NCI-H1694 treated with DMSO at 0.1 percent for 48 hours (cell line): Measurements from ENCODE around the gene CDKAL1.
A peak's percentile ranks its signal among the peaks of the same experiment; 100 is the strongest.
"Not testable (repeated sequence)": the region's sequence is repeated elsewhere in the genome, so short reads cannot be mapped to it uniquely, and the experiment has no call there.

Experiments
- DNase-seq: peaks from one replicate; lab custom pipeline; 2025; lab: John Stamatoyannopoulos, UW

Gene CDKAL1

DNA sequence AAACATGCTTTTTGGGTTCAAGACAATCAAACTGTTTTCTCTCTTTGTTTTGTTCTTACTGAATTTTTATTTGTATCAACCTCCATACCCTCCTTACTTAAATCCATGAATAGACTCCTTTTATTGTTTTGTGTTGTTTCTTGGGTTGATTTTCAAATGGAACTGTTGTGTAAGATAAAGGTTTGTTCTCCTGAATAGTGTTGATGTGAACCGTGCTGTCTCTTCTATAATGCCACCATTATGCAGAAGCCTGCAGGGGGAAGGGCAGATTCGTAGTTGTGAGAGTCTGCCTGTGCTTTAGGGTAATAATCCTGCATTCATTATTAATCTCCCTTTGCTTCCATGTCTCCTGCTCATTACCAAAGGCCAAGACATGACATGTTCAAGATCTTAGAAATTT lies 105.9 kb downstream of the CDKAL1 start:
- no peak for DNase-seq

DNA sequence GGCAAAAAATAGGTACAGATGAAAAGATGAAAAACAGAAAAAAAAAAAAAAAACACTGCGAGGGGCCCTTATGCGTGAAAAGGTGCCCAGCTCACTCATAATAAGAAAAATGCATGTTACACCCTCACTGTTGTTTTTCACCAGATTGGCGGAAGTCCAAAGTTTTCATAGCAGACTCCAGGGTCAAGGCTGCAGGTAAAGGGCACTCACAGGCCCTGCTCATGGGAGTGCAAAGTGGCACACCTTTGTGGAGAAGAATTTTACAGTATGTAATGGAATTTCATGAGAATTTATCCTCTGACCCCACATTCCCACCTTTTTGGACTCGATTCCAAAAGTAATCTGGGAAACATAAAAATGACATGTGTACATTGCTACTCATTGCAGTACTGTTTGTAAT lies 108.2 kb downstream of the CDKAL1 start:
- no peak for DNase-seq

DNA sequence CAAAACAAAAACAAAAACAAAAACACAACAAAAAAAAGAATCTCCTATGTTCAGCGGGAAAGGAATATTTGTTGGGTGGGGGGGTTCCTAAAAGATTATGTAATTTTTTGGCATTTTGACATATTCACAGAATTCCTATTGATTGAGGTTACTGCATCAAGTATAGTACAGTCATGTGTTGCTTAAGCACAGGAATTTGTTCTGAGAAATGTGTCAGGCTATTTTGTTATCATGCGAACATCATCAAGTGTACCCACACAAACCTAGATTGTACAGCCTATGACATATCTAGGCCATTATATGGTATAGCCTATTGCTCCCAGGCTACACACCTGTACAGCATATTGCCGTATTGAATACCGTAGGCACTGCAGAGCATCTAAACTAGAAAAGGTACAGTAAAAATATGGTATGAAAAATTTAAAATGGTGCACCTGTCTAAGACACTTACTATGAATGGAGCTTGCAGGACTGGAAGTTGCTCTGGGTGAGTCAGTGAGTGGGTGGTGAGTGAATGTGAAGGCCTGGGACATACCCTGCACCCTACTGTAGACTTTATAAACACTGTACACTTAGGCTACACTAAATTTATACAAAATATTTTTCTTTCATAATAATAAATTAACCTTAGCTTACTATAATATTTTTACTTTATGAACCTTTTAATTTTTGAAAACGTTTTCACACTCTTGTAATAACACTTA lies 110.6 kb downstream of the CDKAL1 start:
- DNase-seq: no peak

DNA sequence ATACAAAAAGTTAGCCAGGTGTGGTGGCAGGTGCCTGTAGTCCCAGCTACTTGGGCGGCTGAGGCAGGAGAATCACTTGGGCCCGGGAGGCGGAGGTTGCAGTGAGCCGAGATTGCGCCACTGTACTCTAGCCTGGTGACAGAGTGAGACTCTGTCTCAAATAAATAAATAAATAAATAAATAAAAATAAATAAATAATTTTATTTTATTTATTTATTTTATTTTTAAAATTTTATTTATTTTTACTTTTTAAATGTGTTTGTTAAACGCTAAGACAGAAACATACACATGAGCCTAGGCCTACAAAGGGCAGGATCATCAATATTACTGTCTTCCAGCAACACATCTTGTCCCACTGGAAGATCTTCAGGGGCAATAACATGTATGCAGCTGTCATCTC lies 111.3 kb downstream of the CDKAL1 start:
- DNase-seq: not testable (repeated sequence)

DNA sequence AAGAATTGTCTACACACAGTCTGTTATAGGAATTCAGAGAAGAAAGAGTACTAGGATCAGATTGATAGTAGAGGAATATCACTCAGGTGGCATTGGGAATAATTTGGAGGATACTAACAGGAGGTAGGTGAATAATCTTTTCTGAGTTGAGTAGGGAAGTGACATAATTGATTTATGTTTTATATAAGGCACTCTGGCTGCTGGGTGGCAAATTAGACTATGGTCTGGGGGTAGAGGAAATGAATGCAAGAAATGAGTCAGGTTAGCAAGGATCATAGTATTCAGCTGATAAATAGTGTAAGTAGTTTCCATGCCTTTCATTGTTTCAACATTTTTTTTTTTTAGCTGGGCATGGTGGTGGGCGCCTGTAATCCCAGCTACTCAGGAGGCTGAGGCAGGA lies 113.3 kb downstream of the CDKAL1 start:
- no peak for DNase-seq

DNA sequence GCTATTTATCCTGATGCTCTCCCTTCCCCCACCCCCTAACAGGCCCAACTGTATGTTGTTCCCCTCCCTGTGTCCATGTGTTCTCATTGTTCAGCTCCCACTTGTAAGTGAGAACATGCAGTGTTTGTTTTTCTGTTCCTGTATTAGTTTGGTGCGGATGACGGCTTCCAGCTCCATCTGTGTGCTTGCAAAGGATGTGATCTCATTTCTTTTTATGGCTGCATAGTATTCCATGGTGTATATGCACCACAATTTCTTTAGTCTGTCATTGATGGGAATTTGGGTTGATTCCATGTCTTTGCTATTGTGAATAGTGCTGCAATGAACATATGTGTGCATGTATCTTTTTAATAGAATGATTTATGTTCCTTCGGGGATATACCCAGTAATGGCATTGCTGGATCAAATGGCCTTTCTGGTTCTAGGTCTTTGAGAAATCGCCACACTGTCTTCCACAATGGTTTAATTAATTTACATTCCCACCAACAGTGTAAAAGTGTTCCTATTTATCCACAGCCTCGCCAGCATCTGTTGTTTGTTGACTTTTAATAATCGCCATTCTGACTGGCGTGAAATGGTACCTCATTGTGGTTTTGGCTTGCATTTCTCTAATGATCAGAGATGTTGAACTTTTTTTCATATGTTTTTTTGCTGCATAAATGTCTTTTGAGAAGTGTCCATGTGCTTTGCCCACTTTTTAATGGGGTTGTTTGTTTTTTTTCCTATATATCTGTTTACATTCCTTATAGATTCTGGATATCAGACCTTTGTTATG lies 115.6 kb downstream of the CDKAL1 start:
- DNase-seq: not testable (repeated sequence)

DNA sequence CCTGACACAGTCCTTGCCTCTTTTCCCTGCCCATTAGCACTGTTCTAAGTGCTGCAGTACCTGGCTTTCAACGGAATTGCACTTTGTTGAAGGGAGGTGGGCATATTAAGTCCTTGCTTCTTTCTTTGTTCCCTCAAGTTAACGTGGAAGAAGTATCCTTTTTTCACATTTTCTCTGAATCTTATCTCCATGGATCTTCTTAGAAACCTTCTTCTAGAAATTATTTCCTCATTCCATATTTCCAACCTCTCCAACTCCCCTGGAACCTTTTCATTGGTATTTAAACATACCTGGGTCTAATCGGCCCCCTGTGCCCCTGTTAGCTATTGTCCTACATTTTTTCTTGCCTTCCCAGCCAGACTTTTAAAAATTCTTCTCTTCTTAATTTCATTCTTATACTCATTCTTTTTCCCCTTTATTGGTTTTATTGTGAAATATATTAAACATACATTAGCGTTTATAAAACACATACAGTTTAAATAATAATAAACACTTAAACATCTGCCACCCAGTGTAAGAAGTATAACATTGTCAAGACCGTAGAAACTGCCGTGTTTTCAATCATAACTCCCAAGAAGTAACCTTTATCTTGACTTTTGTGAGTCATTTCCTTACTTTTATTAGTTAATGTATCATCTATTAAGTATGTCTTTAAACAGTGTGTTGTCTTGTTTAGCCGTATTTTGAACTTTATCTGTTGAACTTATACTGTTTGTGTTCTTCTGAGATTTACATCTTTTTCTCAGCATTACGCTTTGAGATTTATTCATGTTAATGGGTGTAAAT lies 118.2 kb downstream of the CDKAL1 start:
- no peak for DNase-seq

DNA sequence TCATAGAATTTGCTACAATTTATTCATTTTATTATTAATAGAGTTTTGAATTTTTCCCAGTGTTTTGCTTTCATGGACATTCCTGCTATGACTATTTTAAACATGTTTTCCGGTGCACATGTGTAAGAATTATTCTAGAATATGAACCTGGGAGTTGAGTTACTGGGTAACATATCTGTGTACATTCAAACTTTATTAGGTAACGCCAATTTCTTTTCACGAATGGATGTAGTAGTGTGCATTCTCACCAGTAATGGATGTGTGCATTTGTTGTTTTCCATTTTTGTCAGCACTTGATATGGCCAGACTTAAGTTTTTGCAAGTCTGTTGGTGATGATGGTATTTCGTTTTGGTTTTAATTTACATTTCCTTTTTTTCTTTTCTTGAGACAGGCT lies 118.8 kb downstream of the CDKAL1 start:
- no peak for DNase-seq

DNA sequence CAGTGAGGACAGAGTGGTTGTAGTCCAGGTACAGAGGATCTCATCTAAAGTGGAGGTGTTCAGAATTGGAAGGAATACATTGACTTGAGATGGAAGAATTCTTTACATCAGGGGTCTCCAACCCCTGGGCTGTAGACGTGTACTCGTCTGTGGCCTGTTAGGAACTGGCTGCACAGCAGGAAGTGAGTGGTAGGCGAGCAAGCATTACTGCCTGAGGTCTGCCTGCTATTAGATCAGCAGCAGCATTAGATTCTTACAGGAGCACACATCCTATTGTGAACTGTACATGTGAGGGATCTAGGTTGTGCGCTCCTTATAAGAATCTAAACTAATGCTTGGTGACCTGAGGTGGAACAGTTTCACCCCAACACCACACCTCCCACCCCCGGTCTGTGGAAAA lies 121.1 kb downstream of the CDKAL1 start:
- DNase-seq: no peak

DNA sequence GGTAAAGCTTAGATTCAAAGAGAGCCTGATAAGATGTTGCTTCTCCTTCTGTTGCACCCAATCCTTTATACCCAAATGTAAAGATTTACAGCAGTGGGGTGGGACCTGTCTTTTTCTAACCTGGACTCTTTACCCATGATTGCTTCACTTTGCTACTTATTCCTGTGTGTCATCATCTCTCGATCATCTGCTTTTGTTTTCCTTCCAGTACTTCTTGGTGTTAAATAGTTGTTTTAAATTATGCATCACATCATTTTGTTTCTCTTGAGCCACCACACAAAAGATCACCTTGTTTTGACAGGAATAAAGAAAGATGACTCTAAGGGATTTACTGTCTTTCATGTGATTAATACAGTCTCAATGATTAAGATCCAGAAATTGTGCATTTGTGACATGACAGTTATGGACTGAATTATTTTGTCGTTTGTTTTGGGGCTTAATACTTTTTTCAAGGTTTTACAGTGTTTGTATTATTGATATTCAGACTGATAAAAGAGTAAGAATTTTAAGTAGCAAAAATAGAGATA lies 123.1 kb downstream of the CDKAL1 start:
- no peak for DNase-seq

DNA sequence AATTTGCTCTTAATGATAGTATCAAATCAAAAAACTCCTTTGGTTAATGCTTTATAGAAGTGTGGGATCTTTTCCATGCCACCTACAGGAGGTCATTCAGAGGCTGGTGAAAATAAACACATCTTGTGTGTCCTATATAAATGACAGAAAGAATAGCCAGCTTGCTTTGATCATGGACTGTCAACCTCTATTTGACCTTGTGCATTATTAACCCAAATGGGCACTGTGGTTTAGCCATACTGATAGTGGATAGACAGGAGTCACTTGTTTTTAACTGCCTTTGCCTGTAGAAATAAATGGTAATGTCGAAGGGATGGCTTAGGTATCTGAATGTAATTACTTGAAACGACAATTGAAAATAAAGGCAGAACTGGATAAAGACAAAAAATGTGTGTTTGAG lies 123.8 kb downstream of the CDKAL1 start:
- DNase-seq: no peak

DNA sequence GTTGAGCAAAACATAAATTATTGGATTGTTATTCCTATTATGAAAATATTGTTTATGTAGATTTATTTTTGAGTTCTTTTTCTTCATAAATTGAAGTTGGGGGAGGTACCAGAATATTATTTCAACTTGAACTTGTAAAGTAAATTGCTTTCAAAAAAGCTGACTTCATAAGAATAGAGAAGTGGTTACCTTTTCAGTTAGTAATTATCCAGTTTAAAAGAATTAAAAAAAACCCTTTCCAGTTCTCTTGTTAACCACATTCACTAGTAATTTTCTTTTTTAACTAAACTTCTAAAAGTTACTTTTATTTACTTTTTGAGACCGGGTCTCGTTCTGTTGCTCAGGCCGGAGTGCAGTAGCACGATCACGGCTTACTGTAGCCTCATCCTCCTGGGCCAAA lies 124.3 kb downstream of the CDKAL1 start:
- no peak for DNase-seq

DNA sequence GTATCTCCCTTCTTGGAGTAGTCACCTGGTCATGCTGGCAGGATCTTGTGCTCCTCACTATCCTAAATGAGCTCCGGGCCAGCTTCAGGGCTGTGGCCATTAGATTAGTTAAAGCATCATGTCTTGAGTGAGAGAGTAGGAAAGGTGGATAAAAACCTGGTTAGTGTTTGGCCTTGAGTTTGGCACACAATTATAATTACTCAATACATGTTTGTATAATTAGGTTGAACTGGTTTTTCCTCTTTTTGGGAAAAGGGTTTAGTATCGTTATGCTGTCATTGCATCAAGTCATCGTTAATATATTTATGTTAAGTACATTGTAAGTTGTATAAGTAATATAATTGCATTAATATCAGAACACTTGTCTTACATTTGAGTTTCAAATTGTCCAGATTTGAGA lies 126.3 kb downstream of the CDKAL1 start:
- no peak for DNase-seq

DNA sequence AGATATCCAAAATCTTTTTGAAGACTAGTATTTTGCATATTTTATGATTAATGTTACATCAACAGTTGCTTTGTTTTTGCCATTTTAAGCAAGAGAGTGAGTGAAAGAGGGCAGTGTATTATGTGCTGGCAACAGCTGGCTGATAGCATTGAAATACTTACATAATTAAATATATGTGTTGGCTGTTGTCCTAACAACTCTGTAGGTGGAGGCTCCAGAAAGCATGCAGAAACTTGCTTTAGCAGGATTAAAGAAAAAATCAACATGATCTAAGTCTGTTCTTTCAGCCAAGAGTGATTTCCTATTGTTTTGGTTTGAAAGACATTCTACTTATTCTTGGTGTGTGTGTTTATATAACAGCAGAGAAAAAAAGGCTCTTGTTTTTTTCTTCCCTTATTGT lies 127.5 kb downstream of the CDKAL1 start:
- DNase-seq: peak; percentile 76

DNA sequence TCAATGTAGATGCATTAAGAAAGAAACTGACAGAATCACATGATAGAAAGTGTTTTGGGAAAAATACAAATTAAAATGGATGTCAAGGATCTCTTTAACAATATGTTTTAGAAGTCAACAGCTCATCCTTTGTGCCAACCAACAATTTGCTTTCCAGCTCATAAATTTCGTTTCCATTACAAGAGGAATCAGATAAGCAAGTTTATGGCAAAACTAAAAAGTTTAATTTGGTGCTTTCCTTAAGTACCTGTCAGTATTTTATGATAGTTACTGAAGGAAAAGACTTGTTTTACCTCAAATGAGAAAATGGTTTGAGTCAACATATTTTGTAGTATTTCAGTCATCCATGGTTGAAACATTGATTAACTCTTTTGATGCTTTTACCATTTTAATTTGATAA lies 130.0 kb downstream of the CDKAL1 start:
- DNase-seq: no peak

DNA sequence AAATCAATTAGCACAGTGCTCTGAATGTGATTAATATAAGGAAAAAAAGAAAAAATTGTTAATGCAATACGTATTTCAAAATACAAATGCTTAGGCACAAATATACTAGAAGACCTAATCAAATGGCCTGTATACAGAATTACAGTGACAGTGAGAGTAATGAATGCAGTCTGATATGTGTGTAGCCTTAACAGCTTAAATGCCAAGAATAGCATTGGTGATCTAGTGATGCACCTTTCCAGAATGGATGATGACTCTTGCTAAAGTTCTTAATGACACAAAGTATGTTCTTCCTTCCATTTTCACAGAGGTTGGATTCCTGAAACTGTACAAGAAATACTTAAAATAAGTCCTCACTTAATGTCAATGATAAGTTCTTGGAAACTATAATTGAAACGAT lies 131.0 kb downstream of the CDKAL1 start:
- no peak for DNase-seq

DNA sequence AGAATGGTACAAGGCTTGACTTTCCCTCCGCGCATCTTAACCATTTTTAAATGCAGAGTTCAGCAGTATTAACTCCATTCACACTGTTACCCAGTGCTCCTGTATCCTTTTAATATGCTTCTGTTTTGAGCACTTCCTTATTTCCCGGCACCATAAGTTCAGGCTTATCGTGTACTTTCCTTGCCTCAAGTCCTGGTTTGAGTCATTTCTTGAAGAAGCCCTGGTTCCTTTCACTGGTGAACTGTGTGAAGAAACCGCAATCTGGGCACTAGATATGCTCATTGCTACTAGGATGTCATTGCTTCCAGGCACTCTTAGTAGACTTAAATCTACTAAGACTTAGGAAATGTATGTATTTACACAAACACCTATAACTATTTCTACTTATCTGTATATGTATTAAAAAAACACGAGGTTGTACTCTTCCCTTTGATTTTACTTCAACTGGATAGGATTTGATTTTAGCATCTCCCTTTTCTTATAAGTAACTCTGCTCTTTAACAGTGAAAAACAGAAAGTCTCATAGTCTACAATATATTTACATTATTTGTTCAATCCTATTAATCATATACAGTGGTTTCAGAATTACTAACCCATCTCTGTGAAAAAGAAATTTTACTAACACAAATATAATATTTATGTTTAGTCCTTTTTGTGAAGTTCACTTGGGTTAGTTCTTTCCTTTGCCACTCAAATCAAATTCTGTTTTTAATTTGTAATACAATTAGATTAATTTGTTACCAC lies 135.5 kb downstream of the CDKAL1 start:
- no peak for DNase-seq

DNA sequence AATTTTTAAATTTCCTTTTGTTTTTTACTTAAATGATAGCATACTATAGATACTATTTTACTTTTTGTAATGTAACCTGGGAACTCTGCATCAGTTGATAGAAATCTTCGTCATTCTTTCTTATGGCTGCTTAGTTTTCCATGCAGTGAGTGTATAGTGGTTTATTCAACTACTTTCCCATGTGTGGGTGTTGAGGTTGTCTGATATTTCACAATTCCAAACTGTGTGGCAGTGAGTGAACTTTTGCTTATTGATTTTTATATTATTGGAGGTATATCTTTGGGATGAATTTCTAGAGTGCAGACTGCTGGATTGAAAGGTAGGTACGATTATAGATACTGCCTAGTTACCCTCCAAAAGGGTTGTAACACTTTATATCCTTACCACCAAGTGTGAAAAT lies 136.5 kb downstream of the CDKAL1 start:
- no peak for DNase-seq

DNA sequence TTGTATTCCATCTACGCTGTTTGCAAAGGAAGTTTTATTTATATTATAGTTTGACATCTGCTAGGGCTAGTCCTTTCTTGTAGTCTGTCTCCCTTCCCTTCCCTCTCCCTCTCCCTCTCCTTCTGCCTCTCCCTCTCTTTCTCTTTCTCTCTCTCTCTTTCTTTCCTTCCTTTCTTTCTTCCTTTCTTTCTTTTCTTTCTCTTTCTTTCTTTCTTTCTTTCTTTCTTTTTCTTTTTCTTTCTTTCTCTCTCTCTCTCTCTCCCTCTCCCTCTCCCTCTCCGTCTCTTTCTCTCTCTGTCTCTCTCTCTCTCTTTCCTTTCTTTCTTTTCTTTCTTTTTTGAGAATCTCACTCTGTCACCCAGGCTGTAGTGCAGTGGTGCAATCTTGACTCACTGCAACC lies 137.8 kb downstream of the CDKAL1 start:
- no peak for DNase-seq

DNA sequence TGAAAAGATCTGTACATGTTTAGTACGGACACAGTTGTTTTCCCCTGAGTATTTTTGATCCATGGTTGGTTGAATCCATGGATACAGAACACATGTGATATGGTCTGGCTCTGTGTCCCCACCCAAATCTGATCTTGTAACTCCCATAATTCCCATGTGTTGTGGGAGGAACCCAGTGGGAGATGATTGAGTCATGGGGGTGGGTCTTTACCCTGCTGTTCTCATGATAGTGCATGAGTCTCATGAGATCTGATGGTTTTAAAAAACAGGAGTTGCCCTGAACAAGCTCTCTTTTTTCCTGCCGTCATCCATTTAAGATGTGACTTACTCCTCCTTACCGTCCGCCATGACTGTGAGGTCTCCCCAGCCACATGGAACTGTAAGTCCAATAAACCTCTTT lies 139.2 kb downstream of the CDKAL1 start:
- DNase-seq: no peak

DNA sequence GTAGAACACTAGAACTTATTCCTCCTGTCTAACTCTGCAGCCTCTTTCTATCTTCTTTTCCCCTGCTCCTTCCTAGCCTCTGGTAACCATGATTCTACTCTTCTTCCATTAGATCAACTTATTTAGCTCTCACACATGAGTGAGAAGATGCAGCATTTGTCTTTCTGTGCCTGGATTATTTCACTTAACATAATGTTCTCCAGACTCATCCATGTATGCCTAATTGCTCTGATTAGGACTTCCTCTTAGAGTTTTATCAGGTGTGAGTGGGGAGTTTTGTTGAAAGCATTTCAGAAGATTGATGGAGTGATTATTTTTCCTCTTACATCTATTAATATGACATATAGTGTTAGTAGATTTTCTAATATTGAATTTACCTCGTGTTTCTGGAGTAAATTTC lies 140.4 kb downstream of the CDKAL1 start:
- DNase-seq: no peak

DNA sequence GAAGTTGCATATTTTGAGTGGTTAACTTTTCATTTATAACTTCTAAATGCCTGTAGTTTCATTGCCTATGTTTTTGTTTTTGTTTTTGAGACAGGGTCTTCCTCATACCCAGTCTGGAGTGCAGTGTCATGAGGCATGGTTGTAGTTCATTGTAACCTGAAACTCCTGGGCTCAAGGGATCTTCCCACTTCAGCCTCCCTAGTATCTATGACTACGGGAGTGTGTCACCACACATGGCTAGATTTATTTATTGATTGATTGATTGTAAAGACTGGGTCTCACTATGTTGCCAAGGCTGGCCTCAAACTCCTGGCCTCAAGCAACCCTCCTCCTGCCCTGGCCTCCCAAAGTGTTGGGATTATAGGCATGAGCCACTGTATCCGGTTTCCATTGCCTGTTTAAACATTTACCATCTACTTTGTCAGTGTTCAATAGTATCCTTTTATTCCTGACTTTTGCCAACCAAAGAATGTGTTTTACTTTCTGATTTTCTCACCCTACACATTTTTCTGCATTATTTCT lies 144.6 kb downstream of the CDKAL1 start:
- DNase-seq: no peak
